Kidney epithelial cell (primary cell): ENCODE measurements around the gene GNB4. TPM values are rescaled to one million over a fixed set of nuclear protein-coding genes. Genes with fewer than 3 reads are reported as not detected.

Experiments
- DNase-seq: peaks from one replicate; pipeline ENCODE4 v3.0.0-alpha.2; 2010; ENCODE audit warnings: low read depth
- H3K27me3 ChIP-seq: 2 replicates; pipeline ENCODE4 v1.6.0; 2011; ENCODE audit warnings: low read length; ENCODE audit not compliant: control insufficient read depth, insufficient read depth
- H3K36me3 ChIP-seq: 2 replicates; pipeline ENCODE4 v1.5.1; 2011; ENCODE audit warnings: low read length; ENCODE audit not compliant: control insufficient read depth, insufficient read depth
- H3K4me3 ChIP-seq: 2 replicates; pipeline ENCODE4 v1.5.1; 2011; ENCODE audit warnings: low read depth, mild to moderate bottlenecking, control low read depth, low read length
- CTCF ChIP-seq: IDR thresholded peaks from 2 replicates; pipeline ENCODE4 v1.5.1; 2011; ENCODE audit warnings: mild to moderate bottlenecking, moderate library complexity, low read length, control low read depth, inconsistent platforms; ENCODE audit not compliant: insufficient read depth, poor library complexity, severe bottlenecking
- total RNA-seq: library from RNA; depleted of rRNA; stranded (reverse); fragments of >200 nt; gene quantifications from 2 replicates; pipeline ENCODE4 v1.2.3, GENCODE V29; 2015

Gene GNB4
- total RNA-seq, 1 donor from 2014 or later, result 26.2 TPM

GRCh38 chr3:179460260-179460659, 9.0 kb upstream of the GNB4 start:
- Histone ChIP-seq H3K4me3 (no peak overlapping the region), H3K27me3 (no peaks in the 10 kb centered on the region), H3K36me3 (no peaks in the 10 kb centered on the region)
- TF ChIP-seq CTCF, result no peak
- no peak for DNase-seq

GRCh38 chr3:179455954-179456353, 4.7 kb upstream of the GNB4 start:
- no peak for DNase-seq
- H3K27me3 ChIP-seq, result no peaks in the 10 kb centered on the region
- H3K36me3 ChIP-seq, result no peaks in the 10 kb centered on the region
- TF ChIP-seq CTCF, result no peak
- H3K4me3 ChIP-seq, result no peak overlapping the region

- TF ChIP-seq CTCF, result no peak
- Histone ChIP-seq H3K36me3 (no peaks in the 10 kb centered on the region), H3K4me3 (no peak overlapping the region), H3K27me3 (no peaks in the 10 kb centered on the region)
- DNase-seq, result no peak
Observed at GRCh38 chr3:179454887-179455286, 3.6 kb upstream of the GNB4 start.

- no peak for DNase-seq
- Histone ChIP-seq H3K36me3 (no peaks in the 10 kb centered on the region), H3K27me3 (no peaks in the 10 kb centered on the region), H3K4me3 (no peak overlapping the region)
- TF ChIP-seq CTCF, result no peak
Observed at GRCh38 chr3:179453967-179454366, 2.7 kb upstream of the GNB4 start.

GRCh38 chr3:179452872-179453271, 1.6 kb upstream of the GNB4 start:
- no peaks in the 10 kb centered on the region for H3K36me3 ChIP-seq
- no peaks in the 10 kb centered on the region for H3K27me3 ChIP-seq
- no peak overlapping the region for H3K4me3 ChIP-seq
- TF ChIP-seq CTCF, result no peak
- no peak for DNase-seq

- Histone ChIP-seq H3K27me3 (no peaks in the 10 kb centered on the region), H3K36me3 (no peaks in the 10 kb centered on the region), H3K4me3 (no peak overlapping the region)
- DNase-seq, result no peak
- no peak for TF ChIP-seq CTCF
Observed at GRCh38 chr3:179452176-179452564, 900 bp upstream of the GNB4 start.
